ENCODE data around the gene POM121L2.

The POM121L2 gene

GRCh38 chr6:27295301-27296079 lies 16.6 kb downstream of the POM121L2 start:
- TF ChIP-seq, protein P1, sequence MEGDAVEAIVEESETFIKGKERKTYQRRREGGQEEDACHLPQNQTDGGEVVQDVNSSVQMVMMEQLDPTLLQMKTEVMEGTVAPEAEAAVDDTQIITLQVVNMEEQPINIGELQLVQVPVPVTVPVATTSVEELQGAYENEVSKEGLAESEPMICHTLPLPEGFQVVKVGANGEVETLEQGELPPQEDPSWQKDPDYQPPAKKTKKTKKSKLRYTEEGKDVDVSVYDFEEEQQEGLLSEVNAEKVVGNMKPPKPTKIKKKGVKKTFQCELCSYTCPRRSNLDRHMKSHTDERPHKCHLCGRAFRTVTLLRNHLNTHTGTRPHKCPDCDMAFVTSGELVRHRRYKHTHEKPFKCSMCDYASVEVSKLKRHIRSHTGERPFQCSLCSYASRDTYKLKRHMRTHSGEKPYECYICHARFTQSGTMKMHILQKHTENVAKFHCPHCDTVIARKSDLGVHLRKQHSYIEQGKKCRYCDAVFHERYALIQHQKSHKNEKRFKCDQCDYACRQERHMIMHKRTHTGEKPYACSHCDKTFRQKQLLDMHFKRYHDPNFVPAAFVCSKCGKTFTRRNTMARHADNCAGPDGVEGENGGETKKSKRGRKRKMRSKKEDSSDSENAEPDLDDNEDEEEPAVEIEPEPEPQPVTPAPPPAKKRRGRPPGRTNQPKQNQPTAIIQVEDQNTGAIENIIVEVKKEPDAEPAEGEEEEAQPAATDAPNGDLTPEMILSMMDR (IDR thresholded peaks at IDR 0.05; ENCODE audit: control insufficient read depth, extremely low read depth, insufficient read depth), result no peak
- peak overlapping the region; percentile 67 for H3K4me3 ChIP-seq (ENCODE audit: low read depth, low read length)
- DNase-seq (ENCODE audit: low read depth), result peak; percentile 64

DNA sequence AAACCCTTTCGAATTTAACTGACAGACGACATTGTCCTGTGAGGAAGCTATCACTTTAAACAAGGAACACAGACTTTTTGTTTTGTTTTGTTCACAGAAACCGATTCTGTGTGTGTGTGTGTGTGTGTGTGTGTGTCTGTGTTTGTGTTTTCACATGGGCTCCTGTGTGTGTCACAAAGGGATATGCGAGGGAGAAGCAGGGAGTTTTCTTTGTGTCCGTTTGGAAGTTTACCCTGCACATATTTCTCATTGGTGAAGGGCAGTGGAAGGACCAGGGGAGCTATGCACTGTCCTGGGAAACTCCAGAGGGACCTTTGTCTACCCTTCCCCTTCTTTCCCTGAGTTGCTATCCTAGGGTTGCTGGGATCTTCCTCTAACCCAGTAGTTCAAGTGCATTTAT lies 17.7 kb downstream of the POM121L2 start:
- H3K4me3 ChIP-seq (ENCODE audit: low read depth, low read length), result no peak overlapping the region
- TF ChIP-seq, protein P1 (IDR thresholded peaks at IDR 0.05; ENCODE audit: control insufficient read depth, extremely low read depth, insufficient read depth), result no peak
- DNase-seq (ENCODE audit: low read depth), result no peak

DNA sequence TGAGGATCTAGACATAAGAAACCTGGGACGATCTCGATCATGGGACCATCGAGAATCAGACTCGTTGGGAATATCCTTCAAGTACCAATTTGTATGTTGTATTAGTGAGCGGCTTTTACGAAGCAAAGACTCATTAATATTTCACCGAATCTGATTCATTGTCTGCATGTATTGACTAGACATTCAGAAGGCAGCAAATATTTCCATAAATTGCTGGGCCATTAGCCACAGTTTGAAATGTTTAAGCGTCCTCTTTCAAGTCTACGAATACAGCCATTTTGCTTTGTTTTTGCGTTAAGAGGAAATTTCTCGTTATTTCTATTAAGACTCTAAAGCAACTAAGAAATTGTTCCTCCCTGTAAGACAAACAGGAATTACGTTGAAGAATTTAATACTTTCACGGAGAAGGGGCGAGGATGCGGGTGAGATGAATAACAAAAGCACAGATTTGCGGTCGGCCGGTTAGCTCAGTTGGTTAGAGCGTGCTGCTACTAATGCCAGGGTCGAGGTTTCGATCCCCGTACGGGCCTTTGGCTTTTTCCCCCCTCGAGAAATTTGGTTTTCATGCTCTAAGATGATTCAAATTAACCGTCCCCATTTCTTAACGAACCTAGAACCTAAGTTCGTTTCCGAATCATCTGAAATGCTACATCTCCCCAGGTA lies 18.5 kb downstream of the POM121L2 start:
- TF ChIP-seq, protein P1 (IDR thresholded peaks at IDR 0.05; ENCODE audit: control insufficient read depth, extremely low read depth, insufficient read depth), result no peak
- DNase-seq (ENCODE audit: low read depth), result no peak
- peak overlapping the region; percentile 30 for H3K4me3 ChIP-seq (ENCODE audit: low read depth, low read length)

DNA sequence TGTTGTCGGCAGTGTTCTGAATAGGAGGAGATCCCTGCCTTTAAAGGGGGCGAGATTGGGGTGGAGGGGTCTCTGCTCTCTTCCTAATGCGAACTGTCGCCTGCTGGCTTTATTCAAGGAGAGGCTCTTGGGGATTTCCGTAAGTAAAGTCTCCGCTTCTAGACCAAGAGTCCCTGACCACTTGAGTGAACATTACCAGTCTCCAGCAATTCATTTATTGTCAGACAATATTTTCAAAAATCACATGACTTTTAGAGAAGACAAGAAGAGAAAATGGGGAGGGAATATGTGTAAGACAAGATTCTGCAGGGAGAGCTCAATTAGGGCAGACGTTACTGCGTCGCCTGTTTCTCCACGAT lies 21.2 kb downstream of the POM121L2 start:
- TF ChIP-seq, protein P1 (IDR thresholded peaks at IDR 0.05; ENCODE audit: control insufficient read depth, extremely low read depth, insufficient read depth), result no peak
- H3K4me3 ChIP-seq (ENCODE audit: low read depth, low read length), result 0 out of 2 replicates have a peak overlapping the region, but pooled peaks have one; percentile 22
- DNase-seq (ENCODE audit: low read depth), result no peak

DNA sequence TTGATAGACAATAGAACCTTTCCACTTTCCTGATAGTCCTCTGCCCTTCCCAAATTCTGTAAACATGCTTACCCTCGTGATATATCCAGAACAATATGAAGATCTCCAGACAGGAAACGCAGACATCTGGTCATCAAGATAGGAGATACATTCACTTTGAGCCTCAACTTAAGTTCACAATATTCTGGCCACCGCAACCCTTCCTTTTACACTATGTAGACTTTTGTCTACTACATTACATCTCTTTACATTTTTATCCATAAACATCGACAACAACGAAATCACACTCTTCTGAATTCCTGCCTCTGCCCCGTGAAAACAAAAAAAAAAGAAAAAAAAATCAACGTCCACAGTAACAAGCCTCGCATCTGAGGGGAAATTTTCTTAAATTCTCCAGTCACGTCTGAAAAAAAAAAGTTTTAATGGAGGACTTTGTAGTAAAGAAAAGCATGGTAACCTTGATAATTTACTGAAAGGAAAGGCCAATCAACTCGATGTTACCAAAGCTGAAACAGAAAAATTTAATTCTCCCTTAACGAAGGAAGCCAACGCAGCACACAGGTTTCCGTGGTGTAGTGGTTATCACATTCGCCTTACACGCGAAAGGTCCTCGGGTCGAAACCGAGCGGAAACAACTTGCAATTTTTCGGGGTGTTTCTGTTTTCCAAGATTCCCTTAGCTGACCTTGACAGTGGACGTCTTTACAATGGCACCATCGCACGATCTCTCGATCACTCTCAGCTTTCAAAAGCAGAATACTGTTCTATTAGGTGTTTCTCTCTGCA lies 21.8 kb downstream of the POM121L2 start:
- peak overlapping the region; percentile 22; the same call in 1 of the 2 replicates for H3K4me3 ChIP-seq (ENCODE audit: low read depth, low read length)
- DNase-seq (ENCODE audit: low read depth), result peak; percentile 41
- TF ChIP-seq, protein P1 (IDR thresholded peaks at IDR 0.05; ENCODE audit: control insufficient read depth, extremely low read depth, insufficient read depth), result no peak

GRCh38 chr6:27288136-27289044 lies 23.7 kb downstream of the POM121L2 start:
- DNase-seq (ENCODE audit: low read depth), result no peak
- peak overlapping the region; percentile 45 for H3K4me3 ChIP-seq (ENCODE audit: low read depth, low read length)
- TF ChIP-seq, protein P1 (IDR thresholded peaks at IDR 0.05; ENCODE audit: control insufficient read depth, extremely low read depth, insufficient read depth), result no peak

All from LNCaP clone FGC (cell line).